Measurements from ENCODE around the gene LRRC10B. TPM values are rescaled to one million over a fixed set of nuclear protein-coding genes. Genes with fewer than 3 reads are reported as not detected.

Gene LRRC10B
- total RNA-seq, 1 experiment from 2014 or later = 1.3 TPM

GRCh38 chr11:61481806-61482205 is 26.7 kb upstream of the LRRC10B start:
- Histone ChIP-seq H3K36me3 (no peaks in the 10 kb centered on the region), H3K9me3 (no peaks in the 10 kb centered on the region), H3K4me3 (no peak overlapping the region), H3K27me3 (no peaks in the 10 kb centered on the region)
- no peak for DNase-seq

DNA sequence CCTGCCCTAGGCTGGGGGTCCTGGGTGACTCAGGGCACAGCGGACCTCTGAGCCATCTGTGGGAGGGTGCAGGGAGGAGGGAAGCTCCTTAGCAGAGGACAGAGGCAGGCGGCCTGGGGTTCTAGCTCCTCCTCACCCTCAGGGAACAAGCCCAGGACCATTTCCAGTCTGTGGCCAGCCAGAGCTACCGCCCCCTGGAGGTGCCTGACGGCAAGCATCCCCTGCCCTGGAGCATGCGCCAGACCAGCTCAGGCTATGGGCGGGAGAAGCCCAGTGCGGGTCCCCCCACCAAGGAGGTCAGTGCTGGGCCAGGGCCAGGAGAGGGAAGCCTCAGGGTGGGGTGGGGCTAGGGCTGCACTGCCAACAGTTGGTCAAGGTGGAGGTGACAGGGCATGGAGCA is 26.0 kb upstream of the LRRC10B start:
- no peaks in the 10 kb centered on the region for H3K36me3 ChIP-seq
- DNase-seq = no peak

GRCh38 chr11:61484541-61484940 is 24.0 kb upstream of the LRRC10B start:
- DNase-seq = no peak
- no peak overlapping the region for H3K4me3 ChIP-seq
- no peaks in the 10 kb centered on the region for H3K9me3 ChIP-seq
- no peaks in the 10 kb centered on the region for H3K27me3 ChIP-seq
- no peaks in the 10 kb centered on the region for H3K36me3 ChIP-seq

More for the DNA sequence above, 26.0 kb upstream of the LRRC10B start:
- no peaks in the 10 kb centered on the region for H3K27me3 ChIP-seq
- H3K9me3 ChIP-seq = no peaks in the 10 kb centered on the region
- no peak overlapping the region for H3K4me3 ChIP-seq

DNA sequence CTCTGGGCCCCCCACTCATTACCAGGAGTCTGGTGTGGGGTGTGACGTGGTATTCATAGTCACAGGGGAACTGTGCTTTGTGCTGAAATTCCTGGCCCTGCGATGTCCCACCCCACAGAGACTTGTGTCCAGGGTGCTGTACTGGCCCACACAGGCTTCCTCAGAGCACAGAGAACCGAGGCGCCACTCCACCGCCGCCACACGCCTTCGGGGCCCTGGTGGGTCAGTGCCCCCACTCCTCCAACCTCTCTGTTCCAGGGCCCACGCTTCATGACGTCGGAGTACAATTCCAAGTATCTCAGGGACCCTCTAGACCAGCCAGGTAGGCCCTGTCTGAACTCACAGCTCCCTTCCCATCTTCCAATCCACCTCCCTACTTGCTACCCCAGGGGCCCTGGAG is 23.5 kb upstream of the LRRC10B start:
- no peak for DNase-seq
- Histone ChIP-seq H3K9me3 (no peaks in the 10 kb centered on the region), H3K27me3 (no peaks in the 10 kb centered on the region), H3K36me3 (no peaks in the 10 kb centered on the region), H3K4me3 (no peak overlapping the region)

- no peak for DNase-seq
- H3K27me3 ChIP-seq = no peaks in the 10 kb centered on the region
- no peaks in the 10 kb centered on the region for H3K9me3 ChIP-seq
- no peaks in the 10 kb centered on the region for H3K36me3 ChIP-seq
- no peak overlapping the region for H3K4me3 ChIP-seq
These were observed 22.4 kb upstream of the LRRC10B start for GRCh38 chr11:61486011-61486620.

- H3K9me3 ChIP-seq = no peaks in the 10 kb centered on the region
- H3K36me3 ChIP-seq = no peaks in the 10 kb centered on the region
- no peak overlapping the region for H3K4me3 ChIP-seq
- H3K27me3 ChIP-seq = no peaks in the 10 kb centered on the region
- DNase-seq = no peak
These were observed 21.8 kb upstream of the LRRC10B start for GRCh38 chr11:61486779-61487178.

GRCh38 chr11:61487342-61488025 is 21.1 kb upstream of the LRRC10B start:
- Histone ChIP-seq H3K9me3 (no peaks in the 10 kb centered on the region), H3K36me3 (no peaks in the 10 kb centered on the region), H3K27me3 (no peaks in the 10 kb centered on the region), H3K4me3 (no peak overlapping the region)
- DNase-seq = no peak

- no peaks in the 10 kb centered on the region for H3K27me3 ChIP-seq
- H3K9me3 ChIP-seq = no peaks in the 10 kb centered on the region
- H3K36me3 ChIP-seq = no peaks in the 10 kb centered on the region
- no peak for DNase-seq
- no peak overlapping the region for H3K4me3 ChIP-seq
These were observed 19.8 kb upstream of the LRRC10B start for GRCh38 chr11:61488651-61489291.

- Histone ChIP-seq H3K4me3 (no peak overlapping the region), H3K27me3 (no peaks in the 10 kb centered on the region), H3K9me3 (no peaks in the 10 kb centered on the region), H3K36me3 (no peaks in the 10 kb centered on the region)
- peak; percentile 90 for DNase-seq
These were observed 18.5 kb upstream of the LRRC10B start for GRCh38 chr11:61489833-61490721.

GRCh38 chr11:61491736-61492395 is 16.7 kb upstream of the LRRC10B start:
- H3K36me3 ChIP-seq = no peaks in the 10 kb centered on the region
- no peak overlapping the region for H3K4me3 ChIP-seq
- DNase-seq = no peak
- no peaks in the 10 kb centered on the region for H3K9me3 ChIP-seq
- H3K27me3 ChIP-seq = no peaks in the 10 kb centered on the region

DNA sequence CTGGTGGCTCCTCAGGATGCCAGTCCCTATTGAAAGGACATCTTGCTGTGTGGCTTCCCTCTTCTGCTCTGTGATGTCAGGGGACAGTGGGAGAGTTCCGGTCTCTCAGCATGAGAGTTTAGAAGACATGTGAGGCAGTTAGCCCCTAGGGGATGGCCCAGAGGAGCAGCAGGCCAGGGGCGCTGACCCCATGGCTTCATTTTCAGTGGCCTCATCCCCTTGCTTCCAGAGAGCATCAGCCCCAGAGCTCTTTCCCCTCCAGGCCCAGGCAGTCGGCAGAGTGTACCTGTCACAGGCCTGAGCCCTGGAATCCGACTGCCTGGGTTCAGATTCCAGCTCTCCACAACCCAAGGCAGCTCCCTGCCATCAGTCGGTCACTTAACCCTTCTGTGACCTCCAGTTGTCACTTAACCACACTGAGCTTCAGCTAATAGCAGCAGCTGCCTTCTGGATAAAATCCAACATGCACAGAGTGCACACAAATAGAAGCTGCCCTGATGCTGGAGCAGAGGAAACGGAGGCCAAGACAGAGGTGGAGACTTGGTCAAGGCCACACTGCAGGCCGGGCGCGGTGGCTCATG is 14.1 kb upstream of the LRRC10B start:
- H3K9me3 ChIP-seq = no peaks in the 10 kb centered on the region
- no peak overlapping the region for H3K4me3 ChIP-seq
- no peak for DNase-seq
- no peaks in the 10 kb centered on the region for H3K36me3 ChIP-seq
- H3K27me3 ChIP-seq = no peaks in the 10 kb centered on the region

GRCh38 chr11:61495801-61496601 is 12.5 kb upstream of the LRRC10B start:
- Histone ChIP-seq H3K4me3 (no peak overlapping the region), H3K9me3 (no peaks in the 10 kb centered on the region), H3K36me3 (no peaks in the 10 kb centered on the region), H3K27me3 (no peaks in the 10 kb centered on the region)
- DNase-seq = no peak

GRCh38 chr11:61496602-61497400 is 11.7 kb upstream of the LRRC10B start:
- H3K36me3 ChIP-seq = no peaks in the 10 kb centered on the region
- H3K9me3 ChIP-seq = no peaks in the 10 kb centered on the region
- no peaks in the 10 kb centered on the region for H3K27me3 ChIP-seq
- H3K4me3 ChIP-seq = no peak overlapping the region
- DNase-seq = no peak

DNA sequence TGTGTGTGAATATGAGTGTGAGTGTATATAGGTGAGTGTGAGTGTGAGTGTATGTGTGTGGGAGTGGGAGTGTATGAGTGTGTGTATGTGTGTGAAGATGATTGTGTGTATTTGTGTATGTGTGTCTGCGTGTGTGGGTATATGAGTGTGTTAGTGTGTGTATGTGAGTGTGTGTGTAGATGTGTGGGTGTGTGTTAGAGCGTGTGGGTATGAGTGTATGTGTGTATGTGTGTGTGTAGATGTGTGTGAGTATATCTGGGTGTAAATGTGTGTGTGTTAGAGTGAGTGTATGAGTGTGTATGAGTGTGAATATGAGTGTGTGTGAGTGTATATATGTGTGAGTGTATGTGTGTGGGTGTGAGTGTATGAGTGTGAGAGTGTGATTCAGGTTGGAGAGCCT is 11.1 kb upstream of the LRRC10B start:
- no peak for DNase-seq
- Histone ChIP-seq H3K27me3 (no peaks in the 10 kb centered on the region), H3K36me3 (no peaks in the 10 kb centered on the region)

DNA sequence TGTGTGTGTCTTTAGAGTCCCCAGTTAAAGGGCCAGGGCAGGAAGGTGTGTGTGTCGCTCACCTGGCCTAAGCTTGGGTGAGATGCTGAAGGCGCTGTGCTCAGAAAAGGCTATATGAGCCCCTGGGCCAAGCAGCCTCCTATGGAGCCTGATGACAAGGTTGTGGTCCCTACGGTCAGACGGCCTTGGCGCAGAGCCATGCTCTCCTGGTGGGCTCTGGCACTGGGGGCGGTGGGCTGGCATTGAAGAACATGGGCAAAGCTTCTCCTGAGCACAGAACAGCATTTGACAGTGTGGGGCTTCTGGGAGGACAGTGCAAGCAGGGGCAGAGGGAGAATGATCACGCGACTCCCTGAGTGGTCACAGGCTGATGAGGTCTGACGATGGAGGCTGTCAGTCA is 10.7 kb upstream of the LRRC10B start:
- no peaks in the 10 kb centered on the region for H3K27me3 ChIP-seq
- no peak for DNase-seq
- no peaks in the 10 kb centered on the region for H3K9me3 ChIP-seq
- H3K36me3 ChIP-seq = no peaks in the 10 kb centered on the region
- H3K4me3 ChIP-seq = no peak overlapping the region

More for the DNA sequence above, 11.1 kb upstream of the LRRC10B start:
- H3K4me3 ChIP-seq = no peak overlapping the region
- no peaks in the 10 kb centered on the region for H3K9me3 ChIP-seq

Data from MG63 (cell line).